HG02852 (cell line): ENCODE measurements around the gene RAB40C.
A peak's percentile ranks its signal among the peaks of the same experiment; 100 is the strongest.
"Not testable (repeated sequence)": the region's sequence is repeated elsewhere in the genome, so short reads cannot be mapped to it uniquely, and the experiment has no call there.

ENCODE experiments used
- ATAC-seq: cut with Tn5 transposase; IDR thresholded peaks from one replicate; pipeline ENCODE4 v1.9.1; 2021; ENCODE audit warnings: mild to moderate bottlenecking, moderate library complexity; ENCODE audit not compliant: unreplicated experiment

RAB40C gene

DNA sequence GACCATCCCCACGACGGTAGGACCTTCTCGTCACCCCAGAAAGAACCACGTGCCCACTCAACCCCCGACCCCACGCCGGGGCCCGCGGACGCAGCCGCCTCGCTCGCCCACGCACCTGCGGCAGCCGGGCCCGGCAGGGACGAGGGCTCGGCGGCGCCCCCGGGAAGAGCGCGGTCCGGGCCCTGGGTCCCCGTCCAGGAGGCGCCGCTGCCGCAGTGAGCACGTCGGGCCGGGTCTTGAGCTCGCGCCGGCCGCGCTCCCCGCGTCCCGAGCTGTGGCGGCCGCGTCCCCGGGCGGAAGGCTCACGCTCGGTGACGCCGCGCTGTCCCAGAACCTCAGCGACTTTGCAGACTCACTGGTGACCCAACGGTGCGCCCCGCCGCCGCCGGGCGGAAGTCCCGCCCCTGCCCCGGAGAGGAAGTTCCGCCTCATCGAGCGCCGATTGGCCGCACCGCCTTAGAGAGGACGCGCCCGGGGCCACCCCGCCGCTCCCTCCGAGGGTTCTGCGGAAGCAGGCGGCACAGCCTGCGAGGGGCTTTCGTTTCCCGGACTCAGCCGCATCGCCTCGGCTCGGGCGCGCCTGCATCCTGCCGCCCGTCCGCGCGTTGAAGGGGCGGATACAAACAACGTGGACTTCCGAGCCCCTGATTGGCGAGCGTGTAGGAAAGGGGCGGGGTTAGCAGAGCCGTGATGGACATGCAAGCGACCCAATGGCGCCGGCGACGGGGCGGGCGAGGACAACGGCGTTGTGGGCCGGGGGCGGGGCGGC is 793 bp upstream of the RAB40C start:
- ATAC-seq: peak; percentile 67

DNA sequence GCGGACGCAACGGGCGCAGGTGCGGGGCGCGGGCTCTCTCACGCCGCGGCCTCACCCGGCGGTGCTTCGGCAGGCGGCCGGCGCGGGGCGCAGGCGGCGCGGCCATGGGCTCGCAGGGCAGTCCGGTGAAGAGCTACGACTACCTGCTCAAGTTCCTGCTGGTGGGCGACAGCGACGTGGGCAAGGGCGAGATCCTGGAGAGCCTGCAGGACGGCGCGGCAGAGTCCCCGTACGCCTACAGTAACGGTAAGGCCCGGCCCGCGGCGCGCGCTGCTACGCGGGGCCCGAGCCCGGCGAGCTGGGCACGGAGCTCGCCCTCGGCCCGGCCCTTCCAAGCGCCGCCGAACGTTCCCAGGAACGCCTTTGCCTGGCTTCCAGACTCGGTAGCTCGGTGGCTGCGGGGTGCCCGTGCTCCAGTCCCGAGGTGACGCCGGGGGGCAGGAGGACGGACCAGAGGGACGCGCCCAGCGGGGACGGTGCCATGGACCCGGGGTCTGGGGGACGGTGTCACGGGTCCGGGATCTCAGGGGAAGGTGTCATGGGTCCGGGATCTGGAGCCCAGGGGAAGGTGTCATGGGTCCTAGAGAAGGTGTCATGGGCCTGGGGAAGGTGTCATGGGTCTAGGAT is 435 bp downstream of the RAB40C start:
- no peak for ATAC-seq

DNA sequence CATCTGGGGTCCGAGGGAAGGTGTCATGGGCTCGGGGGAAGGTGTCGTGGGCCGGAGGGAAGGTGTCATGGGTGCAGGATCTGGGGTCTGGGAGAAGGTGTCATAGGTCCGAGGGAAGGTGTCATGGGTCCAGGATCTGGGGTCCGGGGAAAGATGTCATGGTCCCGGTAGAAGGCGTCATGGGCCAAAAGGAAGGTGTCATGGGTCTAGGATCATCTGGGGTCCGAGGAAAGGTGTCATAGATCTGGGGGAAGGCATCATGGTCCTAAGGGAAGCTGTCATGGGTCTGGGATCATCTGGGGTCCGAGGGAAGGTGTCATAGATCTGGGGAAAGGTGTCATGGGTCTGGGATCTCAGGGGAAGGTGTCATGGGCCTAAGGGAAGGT is 942 bp downstream of the RAB40C start:
- ATAC-seq: no peak

DNA sequence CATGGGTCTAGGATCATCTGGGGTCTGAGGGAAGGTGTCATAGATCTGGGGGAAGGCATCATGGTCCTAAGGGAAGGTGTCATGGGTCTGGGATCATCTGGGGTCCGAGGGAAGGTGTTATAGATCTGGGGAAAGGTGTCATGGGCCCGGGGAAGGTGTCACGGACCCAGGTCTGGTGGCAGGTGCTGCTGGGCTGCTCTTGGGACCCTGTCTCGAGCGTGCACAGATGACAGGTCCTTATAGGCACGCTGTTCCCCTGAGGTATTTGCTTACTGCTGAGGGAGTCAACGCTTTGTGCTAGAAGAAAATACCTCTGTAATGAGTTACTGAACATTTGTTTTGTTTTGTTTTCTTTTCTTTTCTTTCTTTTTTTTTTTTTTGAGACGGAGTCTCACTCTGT is 1.4 kb downstream of the RAB40C start:
- no peak for ATAC-seq

DNA sequence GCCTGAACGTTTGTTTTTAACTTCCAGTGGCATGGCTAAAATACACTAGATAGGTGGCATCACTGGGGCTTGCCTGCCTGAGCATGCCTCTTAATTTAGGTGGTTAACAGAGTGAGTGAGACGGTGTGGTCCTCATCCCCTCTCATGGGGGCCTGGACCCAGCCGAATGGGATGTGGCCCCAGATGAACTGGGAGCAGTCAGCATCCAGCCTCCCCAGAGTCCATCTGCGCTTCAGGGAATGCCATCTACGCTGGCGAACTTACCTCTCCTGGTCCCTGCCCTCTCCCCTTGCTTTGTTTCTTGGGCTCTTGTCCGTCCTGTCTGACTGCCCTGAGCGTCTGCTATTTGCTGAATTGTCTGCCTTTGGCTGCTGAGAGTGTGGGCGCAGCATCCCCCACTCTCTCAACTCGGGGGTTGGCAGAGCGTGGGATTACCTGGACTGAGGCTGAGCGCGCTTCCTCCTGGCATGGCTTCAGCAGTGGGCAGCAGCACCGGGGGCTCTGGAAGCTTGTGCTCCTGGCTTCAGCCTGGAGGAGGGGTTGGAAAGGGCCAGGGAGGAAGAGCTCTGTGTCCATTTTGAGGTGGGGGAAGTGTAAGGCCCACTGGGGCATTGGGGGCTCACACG is 2.1 kb downstream of the RAB40C start:
- no peak for ATAC-seq

DNA sequence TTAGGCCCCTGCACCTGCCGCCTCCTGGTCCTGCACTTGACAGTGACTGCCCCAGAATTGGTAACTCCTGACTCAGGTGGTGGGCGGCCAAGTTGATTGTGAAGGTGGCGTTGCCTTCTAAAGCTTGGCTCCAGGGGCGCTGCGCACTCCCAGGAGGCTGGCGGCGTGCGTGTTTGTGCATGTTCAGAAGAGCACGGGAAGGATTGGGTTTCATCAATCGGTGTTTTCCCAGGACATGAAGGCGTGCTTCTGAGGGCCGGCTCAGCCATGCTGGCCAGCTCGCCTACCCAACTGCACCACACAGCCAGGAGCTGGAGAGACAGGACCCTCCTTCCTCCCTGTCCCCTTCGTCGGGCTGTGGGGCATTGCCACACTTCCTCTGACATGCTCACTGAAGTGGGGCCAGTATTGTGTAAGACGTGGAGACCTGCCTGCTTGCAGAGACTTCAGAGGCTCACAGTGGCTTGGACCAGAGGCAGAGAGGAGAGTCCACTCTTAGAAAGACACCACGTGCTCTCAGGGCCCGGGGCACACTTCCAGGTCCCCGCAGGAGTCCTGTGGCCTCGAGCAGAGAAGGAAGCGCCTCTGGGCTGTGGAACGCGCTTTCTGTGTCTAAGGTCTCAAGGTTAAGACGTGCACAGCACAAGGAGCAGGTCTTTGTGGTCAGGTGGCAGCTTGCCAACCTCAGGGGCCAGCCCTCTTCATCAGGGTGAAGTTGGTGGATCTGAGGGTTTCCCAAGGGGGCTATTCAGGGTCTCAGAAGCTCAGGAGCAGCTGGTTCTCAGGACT is 2.8 kb downstream of the RAB40C start:
- ATAC-seq: no peak

DNA sequence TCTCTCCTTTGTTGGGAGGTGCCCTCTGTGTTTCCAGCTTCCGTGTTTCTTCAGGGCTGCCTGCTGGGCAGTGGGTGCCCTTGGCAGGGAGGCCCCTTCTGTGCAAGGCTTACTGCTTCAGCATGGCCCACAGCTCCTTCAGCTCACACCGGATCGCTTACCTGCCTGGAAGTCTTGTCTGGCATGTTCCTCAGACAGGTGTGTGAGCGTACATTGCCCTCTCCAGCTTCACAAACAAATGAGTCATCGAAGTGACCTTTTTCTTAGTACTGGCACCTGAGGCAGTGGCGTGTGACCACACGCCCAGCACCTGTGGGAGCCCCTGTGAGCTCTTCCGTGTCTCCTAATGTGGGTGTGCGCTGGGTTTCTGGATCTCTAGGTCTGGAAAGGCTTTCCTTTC is 3.5 kb downstream of the RAB40C start:
- no peak for ATAC-seq

DNA sequence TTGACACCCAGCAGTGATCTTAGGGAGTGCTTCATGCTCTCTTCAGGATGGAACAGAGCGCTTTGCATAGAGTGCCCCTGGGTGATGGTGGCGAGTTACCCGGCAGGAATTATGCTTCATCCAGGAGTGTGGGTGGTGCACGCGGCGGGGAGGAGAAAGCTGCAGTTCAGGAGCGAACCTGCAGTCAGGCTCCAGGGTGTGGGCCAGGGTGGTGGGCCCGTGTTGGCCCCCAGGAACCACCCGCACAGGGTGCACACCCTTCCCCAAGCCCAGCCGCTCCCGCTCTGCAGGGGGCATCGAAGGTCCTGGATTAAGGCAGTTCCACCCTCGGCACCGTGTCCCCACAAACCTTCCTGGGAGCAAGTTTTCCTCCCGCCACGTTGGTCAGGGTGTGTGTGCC is 3.9 kb downstream of the RAB40C start:
- no peak for ATAC-seq

DNA sequence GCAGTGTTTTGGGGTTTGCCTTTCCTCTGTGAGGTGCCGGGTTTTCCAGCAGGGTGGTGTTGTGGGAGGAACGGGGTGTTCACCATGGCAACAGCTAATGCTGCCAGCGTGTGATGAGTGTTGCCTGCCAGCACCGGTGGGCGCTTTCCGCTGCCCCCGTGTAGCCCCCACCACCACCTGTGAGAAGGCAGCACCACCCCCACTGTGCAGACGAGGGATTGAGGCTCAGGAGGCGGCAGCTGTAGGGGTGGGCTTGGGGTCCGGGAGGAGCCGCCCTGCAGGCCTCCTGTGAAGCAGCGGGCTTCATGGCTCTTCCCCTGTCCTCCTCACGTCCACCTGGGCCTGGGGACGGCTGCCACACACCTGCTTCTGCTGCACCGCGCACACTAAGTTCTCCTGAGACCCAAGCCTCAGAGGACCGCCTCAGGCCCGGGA is 5.2 kb downstream of the RAB40C start:
- no peak for ATAC-seq

DNA sequence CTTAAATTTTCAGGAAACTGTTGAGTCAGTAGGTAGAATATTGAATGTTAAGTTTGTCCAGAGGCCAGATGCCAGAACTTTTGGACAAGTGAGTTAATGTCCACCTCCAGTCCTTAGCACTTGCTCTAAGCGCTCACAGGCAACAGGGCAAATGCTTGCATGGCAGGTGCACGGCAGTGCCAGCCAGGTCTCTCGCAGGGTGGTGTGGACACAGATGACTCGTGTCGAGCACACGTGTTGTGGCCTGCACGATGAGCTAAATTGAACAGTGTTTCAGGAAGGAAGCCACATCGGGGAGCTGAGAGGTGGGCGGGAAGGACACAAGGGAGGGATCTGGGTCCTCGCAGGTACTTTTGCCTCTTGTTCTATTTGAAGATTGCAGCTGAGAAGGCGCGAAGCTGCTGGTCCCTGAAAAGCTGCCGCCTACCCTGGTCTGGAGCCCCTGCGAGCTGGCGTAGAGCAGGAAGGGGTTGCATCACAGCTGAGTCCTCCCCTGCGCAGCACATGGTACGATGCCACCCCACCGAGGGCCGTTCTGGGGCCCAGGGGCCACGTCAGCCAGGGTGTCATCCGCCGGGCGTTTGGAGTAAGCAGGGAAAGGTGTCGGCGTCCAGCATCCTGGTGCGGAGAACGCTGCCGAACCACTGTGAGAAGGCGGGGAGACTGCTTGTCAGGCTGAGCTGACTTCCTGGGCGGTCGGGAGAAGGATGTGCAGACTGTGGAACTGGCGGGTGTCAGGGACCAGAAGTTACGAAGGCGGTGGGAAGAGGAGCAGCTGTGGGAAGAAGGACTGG is 6.3 kb downstream of the RAB40C start:
- no peak for ATAC-seq

DNA sequence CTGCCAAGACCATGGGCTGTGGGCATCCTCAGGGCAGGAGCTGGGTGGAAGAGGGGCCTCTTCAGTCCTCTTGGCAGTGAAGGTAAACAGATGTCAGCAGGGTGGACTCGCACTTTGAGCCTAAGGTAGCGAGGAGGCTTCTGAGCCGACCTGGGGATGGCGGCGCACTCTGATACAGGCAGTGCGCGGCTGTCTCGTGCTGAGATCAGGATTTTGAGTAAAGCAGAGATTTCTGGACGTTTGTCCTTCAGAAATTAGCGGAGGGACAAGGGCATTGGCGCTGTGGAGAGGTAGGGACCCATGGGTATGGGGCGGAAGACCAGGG is 6.8 kb downstream of the RAB40C start:
- no peak for ATAC-seq

DNA sequence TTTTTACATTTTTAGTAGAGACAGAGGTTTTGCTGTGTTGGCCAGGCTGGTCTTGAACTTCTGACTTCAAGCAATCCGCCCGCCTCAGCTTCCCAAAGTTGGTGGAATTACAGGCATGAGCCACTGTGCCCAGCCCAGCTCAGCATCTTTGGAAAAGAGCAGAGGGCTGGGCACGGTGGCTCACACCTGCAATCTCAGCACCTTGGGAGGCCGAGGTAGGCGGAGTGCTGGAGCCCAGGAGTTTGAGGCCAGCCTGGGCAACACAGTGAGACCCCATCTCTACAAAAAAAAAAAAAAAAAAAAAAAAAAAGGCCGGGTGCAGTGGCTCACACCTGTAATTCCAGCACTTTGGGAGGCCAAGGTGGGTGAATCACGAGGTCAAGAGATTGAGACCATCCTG is 7.8 kb downstream of the RAB40C start:
- not testable (repeated sequence) for ATAC-seq

DNA sequence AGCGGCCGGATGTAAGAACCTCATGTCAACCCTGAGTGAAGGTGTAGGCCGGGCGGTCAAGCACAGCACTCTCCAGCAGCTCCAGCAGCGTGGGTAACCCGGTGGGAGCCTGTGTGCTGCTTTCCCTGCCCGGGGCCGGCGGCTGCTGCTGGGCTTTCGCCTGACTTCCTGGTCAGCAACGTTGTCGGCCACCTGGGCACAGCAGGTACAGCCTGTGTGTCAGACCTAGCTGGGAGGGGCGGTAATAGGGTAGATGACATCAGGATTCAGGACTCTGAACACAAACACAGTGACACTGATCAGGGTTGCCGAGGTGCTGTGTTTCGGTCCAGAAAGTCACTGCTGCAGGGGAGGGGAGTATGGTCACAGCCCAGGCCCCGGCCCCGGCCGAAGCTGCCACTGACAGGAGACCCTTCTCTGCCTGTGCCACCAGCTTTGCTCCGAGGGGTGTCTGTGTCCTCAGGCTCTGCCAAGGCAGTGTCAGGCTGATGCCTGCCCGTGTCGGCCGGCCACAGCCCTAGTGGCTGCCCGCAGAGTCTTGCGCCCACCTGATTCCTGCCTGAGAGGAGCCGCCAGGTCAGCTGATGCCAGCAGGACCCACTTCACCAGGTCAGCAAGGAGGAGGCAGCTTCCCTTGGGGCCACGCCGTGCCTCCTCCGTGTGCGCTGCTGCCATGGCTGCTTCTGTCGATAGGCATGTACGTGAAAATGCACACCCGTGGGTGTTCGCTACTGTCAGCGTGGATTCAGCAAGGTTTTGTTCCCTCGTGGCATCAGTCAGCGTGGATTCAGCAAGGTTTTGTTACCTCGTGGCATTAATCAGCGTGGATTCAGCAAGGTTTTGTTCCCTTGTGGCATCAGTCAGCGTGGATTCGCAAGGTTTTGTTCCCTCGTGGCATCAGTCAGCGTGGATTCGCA is 9.2 kb downstream of the RAB40C start:
- no peak for ATAC-seq

DNA sequence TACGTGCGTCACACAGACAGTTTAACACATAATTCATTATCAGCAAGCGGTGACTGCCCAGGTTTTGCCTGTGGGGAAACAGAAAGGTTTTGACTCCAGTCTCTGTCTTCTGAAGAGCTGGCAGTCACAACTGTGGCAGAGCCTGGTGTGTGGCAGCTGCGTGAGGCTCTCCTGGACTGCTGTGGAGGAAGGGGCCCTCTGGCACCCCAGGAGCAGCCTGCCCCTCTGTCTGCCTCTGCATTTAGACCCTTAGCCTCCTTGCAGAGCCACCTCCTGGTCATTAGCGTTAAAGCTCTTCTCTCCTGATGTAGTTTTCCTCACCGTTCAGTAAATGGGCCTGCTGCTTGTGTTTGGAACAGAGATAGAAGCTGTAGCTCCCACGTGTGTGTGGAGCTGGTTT is 10.9 kb downstream of the RAB40C start:
- no peak for ATAC-seq

DNA sequence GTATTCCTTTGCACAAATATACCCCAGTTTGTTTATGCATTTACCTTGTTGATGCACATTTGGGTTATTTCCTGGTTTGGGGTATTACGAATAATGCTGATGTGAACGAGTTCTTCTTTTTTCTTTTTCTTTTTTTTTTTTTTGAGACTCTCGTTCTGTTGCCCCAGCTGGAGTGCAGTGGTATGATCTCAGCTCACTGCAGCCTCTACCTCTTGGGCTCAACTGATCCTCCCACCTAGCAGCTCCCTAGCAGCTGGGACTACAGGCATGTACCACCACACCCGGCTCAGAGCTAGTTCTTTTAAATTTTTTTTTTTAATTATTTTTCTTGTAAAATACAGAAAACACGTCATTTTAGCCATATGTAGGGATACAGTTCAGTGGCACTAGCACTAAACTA is 14.1 kb downstream of the RAB40C start:
- ATAC-seq: no peak

DNA sequence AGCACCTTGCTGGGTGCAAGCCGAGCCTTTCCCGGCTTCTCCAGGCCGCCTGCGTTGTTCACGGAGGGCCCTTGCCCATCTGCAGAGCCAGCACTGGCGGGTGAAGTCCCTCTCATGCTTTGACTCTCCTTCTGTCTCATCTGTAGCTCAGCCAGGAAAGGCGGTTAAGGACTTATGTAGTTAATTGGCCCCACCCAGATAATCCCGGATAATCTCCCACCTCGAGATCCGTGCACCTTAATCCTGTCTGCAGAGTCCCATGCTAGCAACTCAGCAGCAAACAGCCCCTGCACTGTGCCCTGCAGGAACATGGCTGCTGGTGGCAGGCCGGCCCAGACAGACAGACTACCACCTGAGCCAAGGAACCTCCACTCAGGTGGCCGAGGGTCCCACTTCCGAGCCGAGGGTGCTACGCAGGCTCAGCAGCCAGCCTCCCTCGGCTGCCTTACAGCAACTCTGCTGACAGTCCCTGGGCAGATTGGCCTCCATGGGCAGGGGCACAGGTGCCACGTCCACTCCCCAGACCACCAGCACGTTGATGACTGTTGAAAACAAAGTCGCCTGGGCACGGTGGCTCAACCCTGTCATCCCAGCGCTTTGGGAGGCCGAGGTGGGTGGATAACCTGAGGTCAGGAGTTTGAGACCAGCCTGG is 16.9 kb downstream of the RAB40C start:
- no peak for ATAC-seq

DNA sequence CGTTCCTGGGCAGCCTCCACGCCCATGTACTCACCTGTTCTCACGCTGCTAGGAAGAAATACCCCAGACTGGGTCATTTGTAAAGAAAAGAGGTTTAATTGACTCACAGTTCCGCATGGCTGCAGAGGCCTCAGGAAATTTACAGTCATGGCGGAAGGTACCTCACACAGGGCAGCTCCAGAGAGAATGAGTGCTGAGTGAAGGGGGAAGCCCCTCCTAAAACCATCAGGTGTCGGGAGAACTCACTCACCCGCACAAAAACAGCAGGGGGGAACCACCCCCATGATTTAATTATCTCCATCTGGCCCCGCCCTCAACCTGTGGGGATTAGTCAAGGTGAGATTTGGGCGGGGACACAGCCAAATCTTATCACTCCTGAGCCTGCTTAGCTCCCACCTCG is 18.2 kb downstream of the RAB40C start:
- no peak for ATAC-seq

DNA sequence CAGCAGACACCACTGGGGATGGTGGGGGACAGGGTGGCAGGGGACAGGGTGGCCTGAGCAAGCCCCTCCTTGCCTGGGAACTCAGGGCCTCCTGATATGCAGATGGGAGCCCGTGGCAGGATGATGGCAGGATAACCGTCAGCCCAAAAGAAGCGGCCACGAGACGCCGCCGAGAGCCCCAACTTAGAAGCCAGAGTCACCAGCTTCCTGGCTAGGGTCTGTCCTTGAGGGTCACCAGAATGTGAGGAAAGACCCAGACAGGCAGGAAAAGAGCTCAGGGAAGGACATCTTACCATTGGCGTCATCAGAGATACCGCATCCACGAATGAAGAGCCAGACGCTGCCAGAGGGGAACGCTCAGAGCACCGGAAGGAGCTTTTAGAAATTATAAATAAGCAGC is 19.4 kb downstream of the RAB40C start:
- ATAC-seq: no peak

DNA sequence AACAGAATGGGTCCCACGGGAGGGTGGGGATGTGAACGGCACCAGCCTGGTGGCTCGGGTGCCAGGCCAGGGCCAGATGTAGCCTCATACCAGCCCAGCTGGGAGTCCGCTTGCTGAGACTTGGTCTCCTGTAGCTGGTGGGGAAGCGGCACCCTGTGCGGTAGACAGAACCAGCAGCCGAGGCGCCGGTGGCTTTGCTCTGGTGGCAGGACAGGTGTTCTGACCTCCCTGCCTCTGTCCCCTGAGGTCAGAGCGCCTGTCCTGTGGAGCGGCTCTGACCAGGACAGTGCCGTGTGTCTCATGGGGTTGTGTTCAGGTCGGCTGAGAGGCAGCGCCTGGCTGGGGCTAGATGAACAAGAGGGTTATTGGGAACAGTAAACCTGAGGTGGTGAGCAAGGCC is 20.1 kb downstream of the RAB40C start:
- ATAC-seq: no peak
